GM21447 (cell line): Measurements from ENCODE around the gene ITLN2.
"Not testable (repeated sequence)": the region's sequence is repeated elsewhere in the genome, so short reads cannot be mapped to it uniquely, and the experiment has no call there.

Experiments
- ATAC-seq: cut with Tn5 transposase; IDR thresholded peaks from one replicate; pipeline ENCODE4 v1.9.1; 2021; ENCODE audit not compliant: unreplicated experiment

The ITLN2 gene

GRCh38 chr1:160910170-160910750, 44.3 kb downstream of the ITLN2 start:
- no peak for ATAC-seq

GRCh38 chr1:160907976-160908375, 46.6 kb downstream of the ITLN2 start:
- ATAC-seq, result no peak

- no peak for ATAC-seq
Observed at GRCh38 chr1:160905617-160905989, 49.0 kb downstream of the ITLN2 start.

GRCh38 chr1:160904783-160905616, 49.6 kb downstream of the ITLN2 start:
- ATAC-seq, result no peak

GRCh38 chr1:160902251-160902650, 52.4 kb downstream of the ITLN2 start:
- ATAC-seq, result not testable (repeated sequence)

- ATAC-seq, result no peak
Observed at GRCh38 chr1:160901768-160902167, 52.8 kb downstream of the ITLN2 start.

- not testable (repeated sequence) for ATAC-seq
Observed at GRCh38 chr1:160900683-160901082, 53.9 kb downstream of the ITLN2 start.
